ENCODE results near the gene RPS15.

RPS15 gene

GRCh38 chr19:1468274-1468820 lies 30.2 kb downstream of the RPS15 start:
- no peak for TF ChIP-seq CTCF (IDR thresholded peaks at IDR 0.05; ENCODE audit: insufficient read depth, low read depth, low read length, missing control alignments)
- no peak overlapping the region for H3K4me3 ChIP-seq (ENCODE audit: low read depth, low read length)
- no peak for DNase-seq (ENCODE audit: low read depth)

- H3K4me3 ChIP-seq (ENCODE audit: low read depth, low read length): no peak overlapping the region
- TF ChIP-seq CTCF (IDR thresholded peaks at IDR 0.05; ENCODE audit: insufficient read depth, low read depth, low read length, missing control alignments): peak; percentile 0
- peak; percentile 41 for DNase-seq (ENCODE audit: low read depth)
These were observed 30.6 kb downstream of the RPS15 start for GRCh38 chr19:1468821-1469254.

GRCh38 chr19:1469255-1470054 lies 31.3 kb downstream of the RPS15 start:
- no peak overlapping the region for H3K4me3 ChIP-seq (ENCODE audit: low read depth, low read length)

GRCh38 chr19:1470055-1470304 lies 31.8 kb downstream of the RPS15 start:
- no peak overlapping the region for H3K4me3 ChIP-seq (ENCODE audit: low read depth, low read length)
- TF ChIP-seq CTCF (IDR thresholded peaks at IDR 0.05; ENCODE audit: insufficient read depth, low read depth, low read length, missing control alignments): no peak
- no peak for DNase-seq (ENCODE audit: low read depth)

More at GRCh38 chr19:1469255-1470054, 31.3 kb downstream of the RPS15 start:
- no peak for DNase-seq (ENCODE audit: low read depth)
- TF ChIP-seq CTCF (IDR thresholded peaks at IDR 0.05; ENCODE audit: insufficient read depth, low read depth, low read length, missing control alignments): no peak

GRCh38 chr19:1470305-1471009 lies 32.3 kb downstream of the RPS15 start:
- TF ChIP-seq CTCF (IDR thresholded peaks at IDR 0.05; ENCODE audit: insufficient read depth, low read depth, low read length, missing control alignments): no peak
- peak; percentile 36 for DNase-seq (ENCODE audit: low read depth)
- no peak overlapping the region for H3K4me3 ChIP-seq (ENCODE audit: low read depth, low read length)

GRCh38 chr19:1471010-1471514 lies 32.9 kb downstream of the RPS15 start:
- no peak overlapping the region for H3K4me3 ChIP-seq (ENCODE audit: low read depth, low read length)
- no peak for DNase-seq (ENCODE audit: low read depth)
- TF ChIP-seq CTCF (IDR thresholded peaks at IDR 0.05; ENCODE audit: insufficient read depth, low read depth, low read length, missing control alignments): no peak

Measured in GM12865 (cell line).